GM12872 (cell line): ENCODE measurements around the gene ZBTB3.

Experiments
- CTCF ChIP-seq: IDR thresholded peaks from 3 replicates; pipeline ENCODE4 v1.5.1; 2011; ENCODE audit warnings: low read depth, mild to moderate bottlenecking, low read length, moderate library complexity; ENCODE audit not compliant: insufficient read depth

ZBTB3 gene

GRCh38 chr11:62752994-62753735, 795 bp downstream of the ZBTB3 start:
- no peak for TF ChIP-seq CTCF

GRCh38 chr11:62752177-62752785, 1.7 kb downstream of the ZBTB3 start:
- no peak for TF ChIP-seq CTCF

- TF ChIP-seq CTCF = no peak
Observed at GRCh38 chr11:62747475-62748160, 6.3 kb downstream of the ZBTB3 start.

DNA sequence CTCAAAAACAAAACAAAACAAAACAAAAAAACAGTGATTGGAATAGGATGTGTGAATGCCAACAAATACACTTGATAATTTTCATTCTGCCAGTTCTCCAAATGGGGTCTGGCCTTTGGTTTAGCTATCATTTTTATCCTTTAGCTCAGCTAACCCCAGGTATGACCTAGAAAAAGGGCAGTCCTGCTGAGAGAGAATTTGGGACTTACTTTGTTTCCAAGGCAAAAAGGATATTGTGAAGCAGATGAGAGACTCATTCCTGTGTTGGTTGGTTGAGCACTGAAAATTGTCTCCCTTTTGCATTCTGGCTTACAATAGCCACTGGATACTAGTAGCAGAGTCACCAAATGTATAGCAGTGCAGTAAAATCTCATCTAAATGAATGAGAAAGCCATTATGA, 16.8 kb downstream of the ZBTB3 start:
- TF ChIP-seq CTCF = no peak

DNA sequence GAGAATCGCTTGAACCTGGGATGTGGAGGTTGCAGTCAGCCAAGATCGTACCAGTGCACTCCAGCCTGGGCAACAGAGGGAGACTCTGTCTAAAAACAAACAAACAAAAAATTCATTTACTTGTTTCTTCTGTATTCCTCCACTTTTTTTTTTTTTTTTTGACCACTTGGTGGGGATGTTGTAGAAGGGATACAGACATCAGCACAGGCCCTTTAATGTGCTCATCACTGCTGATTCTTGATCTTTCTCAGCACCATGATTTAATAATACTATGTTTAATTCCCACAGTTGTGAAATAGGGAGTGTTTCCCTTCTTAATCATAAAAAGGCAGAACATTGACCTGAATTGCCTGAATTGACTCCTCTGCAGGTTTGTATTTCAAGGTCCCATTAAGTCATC, 21.1 kb downstream of the ZBTB3 start:
- 0 out of 3 replicates have a peak, but pooled peaks have one; percentile 10 for TF ChIP-seq CTCF

- no peak for TF ChIP-seq CTCF
Observed at GRCh38 chr11:62728171-62728988, 25.6 kb downstream of the ZBTB3 start, which contains the start of gene TTC9C. Gene TTC9C, plus strand, starts transcription at chr11:62728486. Its CDS starts 363 bp downstream, at chr11:62728849.

GRCh38 chr11:62727872-62728170, 26.1 kb downstream of the ZBTB3 start:
- no peak for TF ChIP-seq CTCF
